Measurements from ENCODE around the gene RNF222. TPM values are rescaled to one million over a fixed set of nuclear protein-coding genes. Genes with fewer than 3 reads are reported as not detected.

RNF222 gene
- total and polyA plus RNA-seq, 7 donors = not detected

- H3K27ac ChIP-seq = no peak overlapping the region
- ATAC-seq (no peak), DNase-seq (no peak)
- H3K4me3 ChIP-seq = no peak overlapping the region
- no peak for TF ChIP-seq CTCF (IDR thresholded peaks at IDR 0.05)
- H3K9me3 ChIP-seq = no peaks in the 10 kb centered on the region
- H3K27me3 ChIP-seq (ENCODE audit: insufficient read depth in 3 of 3, low read length in 2 of 3) = peaks cover 0 to 16% (median 0%) of the 10 kb centered on the region in 3 donors
- no peaks in the 10 kb centered on the region for H3K4me1 ChIP-seq
- intact Hi-C loops (cut with DNase I) = no loop called here
- 75 to 83% (median 78%) methylated on average over 5 of the region's 5 CpGs for WGBS, 3 donors
- no peaks in the 10 kb centered on the region for H3K36me3 ChIP-seq (ENCODE audit: insufficient read depth in 1 of 2, low read depth in 1 of 2)
Observed at GRCh38 chr17:8345951-8346665, 51.5 kb downstream of the RNF222 start.

- Histone ChIP-seq H3K9me3 (no peaks in the 10 kb centered on the region), H3K27me3 (ENCODE audit: insufficient read depth in 3 of 3, low read length in 2 of 3) (peaks cover 0 to 16% (median 0%) of the 10 kb centered on the region in 3 donors), H3K4me3 (no peak overlapping the region), H3K36me3 (ENCODE audit: insufficient read depth in 1 of 2, low read depth in 1 of 2) (no peaks in the 10 kb centered on the region), H3K27ac (no peak overlapping the region), H3K4me1 (no peaks in the 10 kb centered on the region)
- 74 to 77% (median 75%) methylated on average over 6 of the region's 6 CpGs for WGBS, 3 donors
- no peak for ATAC-seq
- DNase-seq = no peak
- no peak for TF ChIP-seq CTCF (IDR thresholded peaks at IDR 0.05)
- intact Hi-C loops (cut with DNase I) = no loop called here
Observed at GRCh38 chr17:8345052-8345690, 52.5 kb downstream of the RNF222 start.

GRCh38 chr17:8341456-8341855 is 56.2 kb downstream of the RNF222 start:
- no peak for ATAC-seq
- Histone ChIP-seq H3K9me3 (no peaks in the 10 kb centered on the region), H3K27ac (no peak overlapping the region), H3K27me3 (ENCODE audit: insufficient read depth in 3 of 3, low read length in 2 of 3) (peaks cover 0 to 18% (median 0%) of the 10 kb centered on the region in 3 donors), H3K4me3 (no peak overlapping the region), H3K36me3 (ENCODE audit: insufficient read depth in 1 of 2, low read depth in 1 of 2) (no peaks in the 10 kb centered on the region), H3K4me1 (no peaks in the 10 kb centered on the region)
- TF ChIP-seq CTCF (IDR thresholded peaks at IDR 0.05) = no peak
- intact Hi-C loops (cut with DNase I) = no loop called here
- WGBS, 3 donors = 45 to 51% (median 47%) methylated on average over 4 of the region's 4 CpGs
- DNase-seq = no peak

Other genes with a start within 250 kb of the RNF222 start
- 100 to 1,000 TPM in 3 of 4 donors, 10 to 100 TPM in 1; 48.9 to 278 (median 166) TPM for gene PER1, start 245.4 kb downstream of the RNF222 start, total RNA-seq
- 100 to 1,000 TPM; 133 to 173 (median 145) TPM for gene PER1, start 245.4 kb downstream of the RNF222 start, polyA plus RNA-seq
- gene VAMP2, start 234.9 kb downstream of the RNF222 start, total RNA-seq = 10 to 100 TPM; 39.7 to 59.2 (median 49.8) TPM
- gene VAMP2, start 234.9 kb downstream of the RNF222 start, polyA plus RNA-seq = 10 to 100 TPM; 33.2 to 49.5 (median 35.2) TPM
- 1 to 10 TPM; 1.2 to 4.7 (median 2.9) TPM for gene TMEM107, start 221.4 kb downstream of the RNF222 start, total RNA-seq
- 1 to 10 TPM; 1.5 to 1.9 (median 1.8) TPM for gene TMEM107, start 221.4 kb downstream of the RNF222 start, polyA plus RNA-seq
- gene BORCS6, start 207.6 kb downstream of the RNF222 start, total RNA-seq = 10 to 100 TPM in 1 of 4 donors, 1 to 10 TPM in 3; 8.8 to 11.2 (median 9.7) TPM
- 10 to 100 TPM; 12.2 to 19.3 (median 13.7) TPM for gene BORCS6, start 207.6 kb downstream of the RNF222 start, polyA plus RNA-seq
- 1 to 10 TPM in 1 of 4 donors, not detected in 3; 1.1 TPM for gene AURKB, start 187.3 kb downstream of the RNF222 start, total RNA-seq
- under 1 TPM in 1 of 3 donors, not detected in 2; 0.39 TPM for gene AURKB, start 187.3 kb downstream of the RNF222 start, polyA plus RNA-seq
- 10 to 100 TPM; 11.0 to 19.6 (median 13.7) TPM for gene CTC1, start 149.8 kb downstream of the RNF222 start, total RNA-seq
- 1 to 10 TPM; 2.7 to 6.3 (median 4.6) TPM for gene CTC1, start 149.8 kb downstream of the RNF222 start, polyA plus RNA-seq
- 10 to 100 TPM; 10.7 to 15.6 (median 13.3) TPM for gene PFAS, start 148.5 kb downstream of the RNF222 start, total RNA-seq
- 10 to 100 TPM in 1 of 3 donors, 1 to 10 TPM in 2; 4.9 to 10.0 (median 7.5) TPM for gene PFAS, start 148.5 kb downstream of the RNF222 start, polyA plus RNA-seq
- 10 to 100 TPM in 3 of 4 donors, 1 to 10 TPM in 1; 9.0 to 16.3 (median 11.7) TPM for gene RANGRF, start 109.2 kb downstream of the RNF222 start, total RNA-seq
- gene RANGRF, start 109.2 kb downstream of the RNF222 start, polyA plus RNA-seq = 10 to 100 TPM; 17.8 to 24.3 (median 22.1) TPM
- 1 to 10 TPM in 3 of 4 donors, under 1 TPM in 1; 0.69 to 2.5 (median 1.5) TPM for gene SLC25A35, start 102.4 kb downstream of the RNF222 start, total RNA-seq
- 1 to 10 TPM in 2 of 3 donors, under 1 TPM in 1; 0.82 to 4.2 (median 1.1) TPM for gene SLC25A35, start 102.4 kb downstream of the RNF222 start, polyA plus RNA-seq
- gene ARHGEF15, start 87.6 kb downstream of the RNF222 start, total RNA-seq = 10 to 100 TPM in 2 of 4 donors, 1 to 10 TPM in 2; 6.2 to 13.6 (median 10.7) TPM
- gene ARHGEF15, start 87.6 kb downstream of the RNF222 start, polyA plus RNA-seq = 10 to 100 TPM in 1 of 3 donors, 1 to 10 TPM in 2; 4.9 to 14.5 (median 5.4) TPM
- gene ODF4, start 58.0 kb downstream of the RNF222 start, total RNA-seq = not detected
- not detected for gene ODF4, start 58.0 kb downstream of the RNF222 start, polyA plus RNA-seq
- gene RPL26, start 14.6 kb downstream of the RNF222 start, total RNA-seq = 1,000 to 10,000 TPM in 3 of 4 donors, 100 to 1,000 TPM in 1; 994 to 1,548 (median 1,386) TPM
- gene RPL26, start 14.6 kb downstream of the RNF222 start, polyA plus RNA-seq = 1,000 to 10,000 TPM; 2,500 to 4,614 (median 2,501) TPM
- 10 to 100 TPM; 24.6 to 54.8 (median 44.7) TPM for gene NDEL1, start 38.1 kb upstream of the RNF222 start, total RNA-seq
- gene NDEL1, start 38.1 kb upstream of the RNF222 start, polyA plus RNA-seq = 10 to 100 TPM; 34.2 to 79.2 (median 37.6) TPM
- 10 to 100 TPM in 2 of 4 donors, 1 to 10 TPM in 2; 1.9 to 34.2 (median 10.7) TPM for gene MYH10, start 232.9 kb upstream of the RNF222 start, total RNA-seq
- gene MYH10, start 232.9 kb upstream of the RNF222 start, polyA plus RNA-seq = 1 to 10 TPM; 1.8 to 1.9 (median 1.8) TPM

Data from psoas muscle (tissue), 8 donors.